RPMI7951 (cell line): ENCODE measurements around the gene LCE1B. TPM values are rescaled to one million over a fixed set of nuclear protein-coding genes. Genes with fewer than 3 reads are reported as not detected.

Experiments
- DNase-seq: peaks from one replicate; pipeline ENCODE4 v3.0.0-alpha.2; 2012; ENCODE audit warnings: low read depth
- total RNA-seq: library from RNA; depleted of rRNA; stranded (reverse); fragments of >200 nt; shearing (Covaris generic); gene quantifications from 2 replicates; pipeline ENCODE4 v1.2.3, GENCODE V29; 2014; rRNA removed

Gene LCE1B
- not detected in 2 replicates for total RNA-seq

GRCh38 chr1:152811671-152812070, at the start of gene LCE1B:
Gene LCE1B (plus strand): TSS chr1:152811971. CDS start chr1:152812447, 476 bp downstream.
- DNase-seq, result no peak

- no peak for DNase-seq
Observed at GRCh38 chr1:152768847-152769533, 42.8 kb upstream of the LCE1B start.

- no peak for DNase-seq
Observed at GRCh38 chr1:152770411-152770810, 41.4 kb upstream of the LCE1B start.

GRCh38 chr1:152774875-152775274, 36.9 kb upstream of the LCE1B start, which contains the start of gene LCE1F:
Gene LCE1F (plus strand): TSS chr1:152775140. CDS start chr1:152776372, 1,232 bp downstream.
- DNase-seq, result no peak

GRCh38 chr1:152776361-152776760, 35.4 kb upstream of the LCE1B start:
- no peak for DNase-seq

GRCh38 chr1:152777510-152778137, 34.1 kb upstream of the LCE1B start:
- peak; percentile 27 for DNase-seq

- DNase-seq, result no peak
Observed at GRCh38 chr1:152783095-152783494, 28.7 kb upstream of the LCE1B start.

GRCh38 chr1:152786077-152786476, 25.7 kb upstream of the LCE1B start, which contains the start of gene LCE1E:
Gene LCE1E (plus strand): TSS chr1:152786257. CDS start chr1:152787300, 1,043 bp downstream.
- DNase-seq, result no peak

- no peak for DNase-seq
Observed at GRCh38 chr1:152795686-152796085, 16.1 kb upstream of the LCE1B start.

GRCh38 chr1:152796421-152796820, 15.3 kb upstream of the LCE1B start, which contains the start of gene LCE1D:
Gene LCE1D (plus strand): TSS chr1:152796721. CDS start chr1:152797795, 1,074 bp downstream.
- no peak for DNase-seq

- no peak for DNase-seq
Observed at GRCh38 chr1:152801333-152801732, 10.4 kb upstream of the LCE1B start.

- no peak for DNase-seq
Observed at GRCh38 chr1:152806576-152806975, 5.2 kb upstream of the LCE1B start, which contains the start of gene LCE1C. Gene LCE1C (minus strand): TSS chr1:152806651. CDS start chr1:152805478, 1,173 bp downstream.

- no peak for DNase-seq
Observed at GRCh38 chr1:152811050-152811449, 721 bp upstream of the LCE1B start.

GRCh38 chr1:152817309-152817708, 5.5 kb downstream of the LCE1B start:
- DNase-seq, result no peak

GRCh38 chr1:152823294-152823693, 11.5 kb downstream of the LCE1B start:
- DNase-seq, result no peak

GRCh38 chr1:152824964-152825363, 13.2 kb downstream of the LCE1B start:
- no peak for DNase-seq

GRCh38 chr1:152827173-152827572, 15.4 kb downstream of the LCE1B start, which contains the start of gene LCE1A:
Gene LCE1A (plus strand): TSS chr1:152827473. CDS start chr1:152827473, 0 bp downstream.
- DNase-seq, result no peak

- no peak for DNase-seq
Observed at GRCh38 chr1:152836870-152837269, 25.1 kb downstream of the LCE1B start.

- no peak for DNase-seq
Observed at GRCh38 chr1:152842556-152842955, 30.8 kb downstream of the LCE1B start, which contains the start of gene LCE6A. Gene LCE6A (plus strand): TSS chr1:152842856. CDS start chr1:152843521, 665 bp downstream.

- no peak for DNase-seq
Observed at GRCh38 chr1:152855661-152856060, 43.9 kb downstream of the LCE1B start.

- no peak for DNase-seq
Observed at GRCh38 chr1:152858062-152858461, 46.3 kb downstream of the LCE1B start.

GRCh38 chr1:152859696-152860095, 47.9 kb downstream of the LCE1B start, which contains the start of gene LCE7A:
Gene LCE7A (plus strand): TSS chr1:152859996. CDS start chr1:152860698, 702 bp downstream.
- DNase-seq, result no peak

- no peak for DNase-seq
Observed at GRCh38 chr1:152860129-152860528, 48.4 kb downstream of the LCE1B start.
